Central memory CD8-positive, alpha-beta T cell (primary cell): Measurements from ENCODE around the gene ORC2.
"Not testable (repeated sequence)": the region's sequence is repeated elsewhere in the genome, so short reads cannot be mapped to it uniquely, and the experiment has no call there.

ENCODE experiments used
- ATAC-seq: fragments of 150-1000 bp; cut with Tn5 transposase; replicated peaks from 2 replicates; pipeline ENCODE4 v1.10.0; 2022; ENCODE audit warnings: mild to moderate bottlenecking, moderate FRiP score, moderate number of reproducible peaks; ENCODE audit not compliant: poor library complexity, severe bottlenecking; ENCODE audit errors: extremely low read depth
- DNase-seq, 2 donors: peaks; one replicate each; pipeline ENCODE4 v3.0.0; 2021; ENCODE audit warnings: low spot score in 2 of 2
- H3K27ac Mint-ChIP-seq: one replicate; pipeline ENCODE4 v1.8.0; 2022; ENCODE audit warnings: low read depth, mild to moderate bottlenecking, moderate library complexity, mixed read lengths
- H3K27me3 Mint-ChIP-seq: one replicate; pipeline ENCODE4 v1.8.0; 2022; ENCODE audit warnings: mixed read lengths
- H3K36me3 Mint-ChIP-seq: one replicate; pipeline ENCODE4 v1.8.0; 2022; ENCODE audit warnings: mild to moderate bottlenecking, moderate library complexity, mixed read lengths; ENCODE audit not compliant: insufficient read depth
- H3K4me1 Mint-ChIP-seq: one replicate; pipeline ENCODE4 v1.8.0; 2022; ENCODE audit warnings: mixed read lengths
- H3K4me3 Mint-ChIP-seq: one replicate; pipeline ENCODE4 v1.8.0; 2022; ENCODE audit warnings: mild to moderate bottlenecking, moderate library complexity, mixed read lengths
- H3K9me3 Mint-ChIP-seq: one replicate; pipeline ENCODE4 v1.8.0; 2022; ENCODE audit warnings: mixed read lengths

ORC2 gene

GRCh38 chr2:200966770-200967169 is 3.3 kb upstream of the ORC2 start:
- Mint-ChIP-seq H3K4me1 (peaks cover 38% of the 10 kb centered on the region), H3K9me3 (no peaks in the 10 kb centered on the region), H3K27ac (no peak overlapping the region), H3K4me3 (no peak overlapping the region), H3K36me3 (peaks cover 18% of the 10 kb centered on the region), H3K27me3 (no peaks in the 10 kb centered on the region)
- ATAC-seq, result no peak
- DNase-seq, result no peak

- H3K4me1 Mint-ChIP-seq, result peaks cover 39% of the 10 kb centered on the region
Measured at GRCh38 chr2:200964498-200964897, 1.0 kb upstream of the ORC2 start.

GRCh38 chr2:200963918-200964252 is 425 bp upstream of the ORC2 start:
- ATAC-seq, result peak; percentile 1

More at GRCh38 chr2:200964498-200964897, 1.0 kb upstream of the ORC2 start:
- H3K9me3 Mint-ChIP-seq, result no peaks in the 10 kb centered on the region
- no peak for ATAC-seq
- no peaks in the 10 kb centered on the region for H3K27me3 Mint-ChIP-seq
- peaks cover 16% of the 10 kb centered on the region for H3K36me3 Mint-ChIP-seq
- H3K4me3 Mint-ChIP-seq, result peak overlapping the region; percentile 98
- DNase-seq, result no peak
- H3K27ac Mint-ChIP-seq, result peak overlapping the region; percentile 97

GRCh38 chr2:200962811-200963123 is 693 bp downstream of the ORC2 start:
- H3K27ac Mint-ChIP-seq, result peak overlapping the region; percentile 97
- no peak for DNase-seq
- peaks cover 23% of the 10 kb centered on the region for H3K36me3 Mint-ChIP-seq
- peak overlapping the region; percentile 98 for H3K4me3 Mint-ChIP-seq
- H3K9me3 Mint-ChIP-seq, result no peaks in the 10 kb centered on the region
- no peaks in the 10 kb centered on the region for H3K27me3 Mint-ChIP-seq
- H3K4me1 Mint-ChIP-seq, result peaks cover 36% of the 10 kb centered on the region
- ATAC-seq, result peak; percentile 15

More at GRCh38 chr2:200963918-200964252, 425 bp upstream of the ORC2 start:
- Mint-ChIP-seq H3K27ac (peak overlapping the region; percentile 97), H3K36me3 (peaks cover 18% of the 10 kb centered on the region), H3K4me3 (peak overlapping the region; percentile 98), H3K4me1 (peaks cover 43% of the 10 kb centered on the region)
- DNase-seq, H3K27me3 Mint-ChIP-seq, H3K9me3 Mint-ChIP-seq: not testable (repeated sequence)

- no peak overlapping the region for H3K27ac Mint-ChIP-seq
Measured at GRCh38 chr2:200961674-200962073, 1.8 kb downstream of the ORC2 start.

GRCh38 chr2:200950378-200950777 is 13.1 kb downstream of the ORC2 start:
- Mint-ChIP-seq H3K27ac (no peak overlapping the region), H3K9me3 (no peaks in the 10 kb centered on the region), H3K4me3 (no peak overlapping the region), H3K36me3 (peaks cover 42% of the 10 kb centered on the region), H3K27me3 (no peaks in the 10 kb centered on the region), H3K4me1 (no peaks in the 10 kb centered on the region)
- no peak for ATAC-seq
- DNase-seq, result no peak

More at GRCh38 chr2:200961674-200962073, 1.8 kb downstream of the ORC2 start:
- ATAC-seq (no peak), DNase-seq (no peak)
- Mint-ChIP-seq H3K27me3 (no peaks in the 10 kb centered on the region), H3K9me3 (no peaks in the 10 kb centered on the region), H3K4me1 (peaks cover 36% of the 10 kb centered on the region), H3K36me3 (peaks cover 29% of the 10 kb centered on the region), H3K4me3 (no peak overlapping the region)

- no peak for ATAC-seq
- H3K4me3 Mint-ChIP-seq, result no peak overlapping the region
- H3K27ac Mint-ChIP-seq, result no peak overlapping the region
- no peak for DNase-seq
- peaks cover 13% of the 10 kb centered on the region for H3K4me1 Mint-ChIP-seq
- no peaks in the 10 kb centered on the region for H3K27me3 Mint-ChIP-seq
- no peaks in the 10 kb centered on the region for H3K9me3 Mint-ChIP-seq
- H3K36me3 Mint-ChIP-seq, result peaks cover 42% of the 10 kb centered on the region
Measured at GRCh38 chr2:200945395-200945729, 18.1 kb downstream of the ORC2 start.

GRCh38 chr2:200944467-200945394 is 18.7 kb downstream of the ORC2 start:
- no peak for DNase-seq
- no peak overlapping the region for H3K4me3 Mint-ChIP-seq
- H3K27me3 Mint-ChIP-seq, result no peaks in the 10 kb centered on the region
- H3K36me3 Mint-ChIP-seq, result peaks cover 41% of the 10 kb centered on the region
- no peak for ATAC-seq
- H3K9me3 Mint-ChIP-seq, result no peaks in the 10 kb centered on the region
- H3K4me1 Mint-ChIP-seq, result peaks cover 13% of the 10 kb centered on the region
- H3K27ac Mint-ChIP-seq, result peak overlapping the region; percentile 74

GRCh38 chr2:200943527-200944105 is 19.8 kb downstream of the ORC2 start:
- H3K4me3 Mint-ChIP-seq, result no peak overlapping the region

GRCh38 chr2:200939832-200940231 is 23.6 kb downstream of the ORC2 start:
- ATAC-seq (no peak), DNase-seq (no peak)
- Mint-ChIP-seq H3K27ac (no peak overlapping the region), H3K36me3 (peaks cover 50% of the 10 kb centered on the region), H3K9me3 (no peaks in the 10 kb centered on the region), H3K4me1 (peaks cover 9% of the 10 kb centered on the region), H3K4me3 (no peak overlapping the region), H3K27me3 (no peaks in the 10 kb centered on the region)

More at GRCh38 chr2:200943527-200944105, 19.8 kb downstream of the ORC2 start:
- ATAC-seq (no peak), DNase-seq (no peak)
- Mint-ChIP-seq H3K36me3 (peaks cover 40% of the 10 kb centered on the region), H3K27ac (peak overlapping the region; percentile 74), H3K4me1 (peaks cover 13% of the 10 kb centered on the region), H3K27me3 (no peaks in the 10 kb centered on the region), H3K9me3 (no peaks in the 10 kb centered on the region)

- H3K4me1 Mint-ChIP-seq, result no peaks in the 10 kb centered on the region
- no peak for DNase-seq
- H3K27ac Mint-ChIP-seq, result no peak overlapping the region
- no peak for ATAC-seq
- H3K36me3 Mint-ChIP-seq, result peaks cover 48% of the 10 kb centered on the region
- no peaks in the 10 kb centered on the region for H3K9me3 Mint-ChIP-seq
- H3K27me3 Mint-ChIP-seq, result no peaks in the 10 kb centered on the region
- no peak overlapping the region for H3K4me3 Mint-ChIP-seq
Measured at GRCh38 chr2:200930947-200931626, 32.4 kb downstream of the ORC2 start.

- H3K9me3 Mint-ChIP-seq, result no peaks in the 10 kb centered on the region
- no peaks in the 10 kb centered on the region for H3K27me3 Mint-ChIP-seq
- ATAC-seq (no peak), DNase-seq (no peak)
- no peak overlapping the region for H3K4me3 Mint-ChIP-seq
- H3K36me3 Mint-ChIP-seq, result peaks cover 47% of the 10 kb centered on the region
- no peaks in the 10 kb centered on the region for H3K4me1 Mint-ChIP-seq
- H3K27ac Mint-ChIP-seq, result peak overlapping the region; percentile 2
Measured at GRCh38 chr2:200929334-200930249, 33.9 kb downstream of the ORC2 start.
